Mucosa of stomach (tissue), 1 donor: ENCODE results near the gene RELL1.

ENCODE experiments used
- H3K27me3 ChIP-seq: one replicate; pipeline ENCODE4 v1.7.0; 2013; ENCODE audit warnings: mild to moderate bottlenecking, low read length; ENCODE audit not compliant: control insufficient read depth, insufficient read depth
- H3K36me3 ChIP-seq: one replicate; pipeline ENCODE4 v1.7.0; 2013; ENCODE audit warnings: low read length; ENCODE audit not compliant: control insufficient read depth, insufficient read depth
- H3K4me1 ChIP-seq: one replicate; pipeline ENCODE4 v1.7.0; 2013; ENCODE audit warnings: mild to moderate bottlenecking, low read length; ENCODE audit not compliant: control insufficient read depth, insufficient read depth
- H3K4me3 ChIP-seq: one replicate; pipeline ENCODE4 v1.7.0; 2013; ENCODE audit warnings: low read length
- H3K9ac ChIP-seq: one replicate; pipeline ENCODE4 v1.7.0; 2013; ENCODE audit warnings: mild to moderate bottlenecking, low read length, moderate library complexity
- H3K9me3 ChIP-seq: one replicate; pipeline ENCODE4 v1.7.0; 2013; ENCODE audit warnings: mild to moderate bottlenecking, low read length, moderate library complexity; ENCODE audit not compliant: control insufficient read depth
- donor health status: Pancreatic carcinoma.

Gene RELL1

GRCh38 chr4:37601531-37601930, 84.6 kb downstream of the RELL1 start:
- no peaks in the 10 kb centered on the region for H3K36me3 ChIP-seq
- no peaks in the 10 kb centered on the region for H3K27me3 ChIP-seq
- no peak overlapping the region for H3K4me3 ChIP-seq
- no peaks in the 10 kb centered on the region for H3K9me3 ChIP-seq
- H3K9ac ChIP-seq, result no peak overlapping the region
- H3K4me1 ChIP-seq, result peaks cover 51% of the 10 kb centered on the region

- peaks cover 54% of the 10 kb centered on the region for H3K4me1 ChIP-seq
- H3K9ac ChIP-seq, result no peak overlapping the region
- H3K27me3 ChIP-seq, result no peaks in the 10 kb centered on the region
- H3K9me3 ChIP-seq, result no peaks in the 10 kb centered on the region
- no peaks in the 10 kb centered on the region for H3K36me3 ChIP-seq
- H3K4me3 ChIP-seq, result no peak overlapping the region
Measured at GRCh38 chr4:37599092-37599790, 86.9 kb downstream of the RELL1 start.

GRCh38 chr4:37597034-37597433, 89.1 kb downstream of the RELL1 start:
- H3K9ac ChIP-seq, result no peak overlapping the region
- no peaks in the 10 kb centered on the region for H3K36me3 ChIP-seq
- peaks cover 34% of the 10 kb centered on the region for H3K4me1 ChIP-seq
- H3K27me3 ChIP-seq, result no peaks in the 10 kb centered on the region
- H3K4me3 ChIP-seq, result no peak overlapping the region
- H3K9me3 ChIP-seq, result no peaks in the 10 kb centered on the region

DNA sequence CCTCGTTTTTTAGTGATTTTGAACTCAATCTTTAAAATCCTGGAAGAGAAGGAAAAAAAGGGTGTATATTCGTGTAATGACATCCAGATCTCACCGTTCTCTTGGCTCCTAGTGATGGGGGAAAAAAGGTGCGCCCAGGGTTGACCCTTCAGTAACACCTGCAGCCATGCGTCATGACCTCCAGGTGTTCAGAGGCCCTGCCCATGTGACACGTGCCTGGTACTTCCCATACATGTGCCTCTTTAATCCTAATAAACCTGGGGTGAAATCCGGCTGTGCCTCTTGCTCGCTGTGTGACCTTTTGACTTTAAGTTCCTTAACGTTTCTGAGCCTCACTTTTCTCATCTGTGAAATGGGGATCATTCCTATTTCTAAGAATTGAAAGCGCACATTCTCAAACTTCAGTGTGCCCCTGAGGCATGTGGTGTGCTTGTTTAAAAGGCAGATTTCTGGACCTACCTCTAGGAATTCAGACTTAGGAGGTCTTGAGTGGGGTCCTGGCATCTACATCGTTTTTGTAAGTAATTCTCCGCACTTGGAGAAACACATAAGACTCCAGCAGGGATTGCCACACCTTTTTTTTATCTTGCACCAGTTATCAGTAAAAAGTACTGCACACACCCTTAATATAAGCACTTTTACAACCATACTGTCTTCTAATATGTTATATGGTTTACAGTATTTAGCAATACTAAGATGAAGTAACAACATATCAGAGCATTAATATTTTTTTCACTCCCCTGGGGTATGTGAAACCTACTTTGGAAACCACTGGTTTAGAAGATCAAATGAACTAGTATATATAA, 90.1 kb downstream of the RELL1 start:
- Histone ChIP-seq H3K9me3 (no peaks in the 10 kb centered on the region), H3K36me3 (peaks cover 3% of the 10 kb centered on the region), H3K9ac (no peak overlapping the region), H3K4me3 (no peak overlapping the region), H3K4me1 (peaks cover 26% of the 10 kb centered on the region), H3K27me3 (no peaks in the 10 kb centered on the region)

DNA sequence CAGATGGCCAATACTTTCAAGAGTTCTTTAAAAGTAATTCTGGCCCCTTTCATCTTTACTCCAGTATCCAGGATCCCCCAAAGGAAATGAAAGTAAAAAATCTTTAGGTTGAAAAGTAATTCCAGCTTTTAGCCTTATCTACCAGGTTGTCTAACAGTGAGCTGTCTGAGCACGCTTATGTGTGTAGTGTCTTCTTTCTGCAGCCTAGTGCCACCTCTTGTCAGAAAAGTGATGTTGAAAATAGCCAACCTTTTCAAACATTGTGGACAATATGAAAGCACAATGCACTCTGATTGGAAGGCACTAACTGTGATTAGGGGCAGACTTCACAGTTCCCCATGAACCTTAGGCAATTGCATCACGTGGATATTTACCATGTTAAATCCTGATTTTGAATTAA, 92.1 kb downstream of the RELL1 start:
- Histone ChIP-seq H3K36me3 (peaks cover 8% of the 10 kb centered on the region), H3K27me3 (no peaks in the 10 kb centered on the region), H3K4me1 (peaks cover 16% of the 10 kb centered on the region), H3K9me3 (no peaks in the 10 kb centered on the region), H3K4me3 (no peak overlapping the region), H3K9ac (no peak overlapping the region)

GRCh38 chr4:37591349-37591748, 94.8 kb downstream of the RELL1 start:
- Histone ChIP-seq H3K4me1 (peaks cover 5% of the 10 kb centered on the region), H3K9me3 (no peaks in the 10 kb centered on the region), H3K36me3 (peaks cover 8% of the 10 kb centered on the region), H3K9ac (no peak overlapping the region), H3K4me3 (no peak overlapping the region), H3K27me3 (no peaks in the 10 kb centered on the region)

DNA sequence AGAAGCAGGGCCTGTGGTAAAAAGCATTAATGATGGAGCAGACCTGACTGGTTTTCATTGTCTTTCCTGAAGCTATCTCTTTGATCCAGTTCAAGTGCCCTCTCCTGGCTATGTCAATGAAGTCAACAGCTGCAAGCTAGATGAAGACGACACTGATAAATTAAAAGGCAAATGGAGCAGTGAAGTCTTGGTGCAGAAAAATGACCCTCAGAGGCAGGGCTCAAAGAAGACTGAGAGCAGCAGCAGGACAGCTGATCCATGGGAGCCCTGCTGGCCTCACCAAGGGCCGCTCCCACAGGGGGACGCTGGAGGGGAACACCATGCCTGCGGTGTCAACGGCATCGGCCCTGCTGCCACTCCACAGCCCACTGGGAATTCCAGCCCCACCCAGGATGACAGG, 96.2 kb downstream of the RELL1 start:
- Histone ChIP-seq H3K9ac (no peak overlapping the region), H3K27me3 (no peaks in the 10 kb centered on the region), H3K4me1 (no peaks in the 10 kb centered on the region), H3K36me3 (peaks cover 8% of the 10 kb centered on the region), H3K4me3 (no peak overlapping the region), H3K9me3 (no peaks in the 10 kb centered on the region)

DNA sequence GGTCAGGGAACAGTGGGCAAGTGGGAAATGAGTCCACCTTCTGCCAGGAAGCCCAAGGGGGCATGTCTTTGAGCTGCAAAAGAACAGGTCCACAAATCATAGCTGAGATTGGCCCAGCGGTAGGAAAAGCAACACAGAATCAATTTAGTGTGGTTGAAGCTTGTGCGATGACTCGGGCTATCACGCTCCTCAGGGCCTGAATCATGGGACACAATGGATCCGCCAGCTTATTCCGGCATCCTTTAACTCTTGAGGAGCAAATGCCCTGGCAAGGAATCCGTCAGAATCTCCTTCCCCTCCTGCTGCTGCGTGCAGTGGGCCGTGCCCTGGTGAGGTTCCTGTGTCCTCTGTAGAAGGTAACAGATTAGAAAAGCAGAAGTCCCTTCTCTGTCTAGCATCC, 98.0 kb downstream of the RELL1 start:
- Histone ChIP-seq H3K9me3 (no peaks in the 10 kb centered on the region), H3K4me1 (peaks cover 3% of the 10 kb centered on the region), H3K4me3 (no peak overlapping the region), H3K27me3 (no peaks in the 10 kb centered on the region), H3K9ac (no peak overlapping the region), H3K36me3 (peaks cover 8% of the 10 kb centered on the region)

DNA sequence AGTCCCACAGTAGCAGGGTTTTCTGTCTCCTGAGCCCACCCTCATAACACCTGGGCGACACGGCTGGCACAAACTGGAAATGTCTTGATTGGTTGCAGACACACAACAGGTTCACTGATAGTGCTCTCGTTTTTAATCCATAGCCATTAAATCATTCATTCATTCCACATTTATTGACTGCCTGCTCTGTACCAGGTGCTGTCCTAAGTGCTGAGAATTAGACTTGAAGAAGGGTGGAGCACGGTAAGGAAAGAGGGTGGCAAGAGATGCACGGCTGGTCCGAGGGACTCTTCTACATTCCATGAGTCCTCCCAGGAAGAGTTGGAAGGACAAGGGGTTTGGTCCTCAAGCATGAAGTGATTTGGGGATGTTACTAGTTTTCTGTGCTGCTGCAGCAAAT, 100.0 kb downstream of the RELL1 start:
- no peak overlapping the region for H3K9ac ChIP-seq
- no peaks in the 10 kb centered on the region for H3K9me3 ChIP-seq
- H3K27me3 ChIP-seq, result no peaks in the 10 kb centered on the region
- peaks cover 6% of the 10 kb centered on the region for H3K36me3 ChIP-seq
- peaks cover 6% of the 10 kb centered on the region for H3K4me1 ChIP-seq
- no peak overlapping the region for H3K4me3 ChIP-seq

DNA sequence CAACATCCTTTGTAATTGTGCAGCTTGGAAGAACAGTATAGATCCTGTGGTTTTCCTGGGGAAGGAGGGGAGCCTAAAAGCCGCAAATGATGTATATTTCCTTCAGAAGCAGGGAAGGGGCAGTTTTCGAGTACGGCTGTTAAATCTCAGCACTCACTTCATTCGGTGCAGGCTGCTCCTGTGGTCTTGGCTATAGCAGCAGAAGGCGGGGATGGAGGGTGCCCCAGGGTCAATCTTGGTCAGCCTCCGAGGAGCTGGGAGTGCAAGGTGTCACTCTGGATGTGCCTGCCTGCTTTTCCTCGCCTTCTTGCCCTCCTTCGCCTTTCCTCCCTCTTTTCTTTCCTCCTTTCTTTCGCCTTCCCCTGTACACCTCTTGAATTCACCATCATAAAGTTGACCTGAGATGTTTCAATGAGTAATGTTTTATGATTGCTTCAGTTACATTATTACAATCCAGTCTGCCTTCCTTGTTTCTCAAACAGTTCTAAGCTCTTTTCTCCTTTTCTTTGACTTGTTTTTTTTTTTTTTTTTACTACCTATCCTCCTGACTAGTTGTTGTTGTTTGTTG, 101.6 kb downstream of the RELL1 start:
- Histone ChIP-seq H3K36me3 (no peaks in the 10 kb centered on the region), H3K9ac (peak overlapping the region; percentile 53), H3K4me3 (peak overlapping the region; percentile 12), H3K27me3 (no peaks in the 10 kb centered on the region), H3K4me1 (peaks cover 6% of the 10 kb centered on the region), H3K9me3 (no peaks in the 10 kb centered on the region)

GRCh38 chr4:37584071-37584470, 102.1 kb downstream of the RELL1 start:
- Histone ChIP-seq H3K27me3 (no peaks in the 10 kb centered on the region), H3K36me3 (no peaks in the 10 kb centered on the region), H3K4me3 (no peak overlapping the region), H3K9me3 (no peaks in the 10 kb centered on the region), H3K4me1 (peaks cover 6% of the 10 kb centered on the region), H3K9ac (peak overlapping the region; percentile 53)

DNA sequence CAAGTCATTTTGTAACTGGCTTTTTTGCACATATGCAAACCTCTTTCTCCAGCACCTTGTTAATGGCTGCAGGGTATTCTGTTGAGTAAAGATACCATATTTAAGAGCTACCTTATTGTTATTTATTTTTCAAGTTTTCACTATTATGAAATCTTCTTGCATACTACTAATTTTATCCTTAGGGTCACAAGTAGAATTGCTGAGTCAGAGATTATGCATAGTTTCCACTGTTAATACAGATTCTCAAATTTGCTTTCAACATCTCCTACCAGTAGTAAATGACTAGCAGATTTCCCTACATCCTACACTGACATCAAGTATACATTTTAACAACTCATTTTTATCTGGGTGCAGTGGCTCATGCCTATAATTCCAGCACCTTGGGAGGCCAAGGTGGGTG, 112.6 kb downstream of the RELL1 start:
- Histone ChIP-seq H3K36me3 (no peaks in the 10 kb centered on the region), H3K9ac (no peak overlapping the region), H3K9me3 (no peaks in the 10 kb centered on the region), H3K27me3 (no peaks in the 10 kb centered on the region), H3K4me3 (no peak overlapping the region), H3K4me1 (peaks cover 1% of the 10 kb centered on the region)
